Measurements from ENCODE around the gene DCC. TPM values are rescaled to one million over a fixed set of nuclear protein-coding genes. Genes with fewer than 3 reads are reported as not detected.

The DCC gene
- total RNA-seq, 1 experiment from 2014 or later = 0.72 TPM

DNA sequence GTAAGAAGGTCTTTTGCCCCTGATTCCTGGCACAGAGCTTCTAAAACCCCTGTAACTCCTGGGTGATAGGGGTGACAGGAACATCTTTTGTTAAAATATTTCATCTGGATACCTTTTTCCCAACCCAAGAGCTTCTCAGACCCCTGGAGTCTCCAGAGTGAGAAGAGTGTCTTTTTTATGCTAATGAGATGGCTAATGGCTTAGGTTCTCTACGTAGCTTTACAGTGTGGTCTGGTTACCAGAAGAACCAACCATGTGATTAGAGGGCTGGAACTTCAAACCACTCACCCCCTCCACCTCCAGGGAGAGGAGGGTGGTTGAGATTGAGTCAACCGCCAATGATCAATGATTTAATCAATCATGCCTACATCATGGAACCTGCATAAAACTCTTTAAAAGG is 16.2 kb upstream of the DCC start (continued):
- TF ChIP-seq, protein P1, sequence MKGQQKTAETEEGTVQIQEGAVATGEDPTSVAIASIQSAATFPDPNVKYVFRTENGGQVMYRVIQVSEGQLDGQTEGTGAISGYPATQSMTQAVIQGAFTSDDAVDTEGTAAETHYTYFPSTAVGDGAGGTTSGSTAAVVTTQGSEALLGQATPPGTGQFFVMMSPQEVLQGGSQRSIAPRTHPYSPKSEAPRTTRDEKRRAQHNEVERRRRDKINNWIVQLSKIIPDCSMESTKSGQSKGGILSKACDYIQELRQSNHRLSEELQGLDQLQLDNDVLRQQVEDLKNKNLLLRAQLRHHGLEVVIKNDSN (CRISPR knock-in tag; IDR thresholded peaks at IDR 0.05) = no peak
- TF ChIP-seq, protein P2, sequence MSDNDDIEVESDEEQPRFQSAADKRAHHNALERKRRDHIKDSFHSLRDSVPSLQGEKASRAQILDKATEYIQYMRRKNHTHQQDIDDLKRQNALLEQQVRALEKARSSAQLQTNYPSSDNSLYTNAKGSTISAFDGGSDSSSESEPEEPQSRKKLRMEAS (CRISPR knock-in tag; IDR thresholded peaks at IDR 0.05) = no peak
- TF ChIP-seq, protein P3, sequence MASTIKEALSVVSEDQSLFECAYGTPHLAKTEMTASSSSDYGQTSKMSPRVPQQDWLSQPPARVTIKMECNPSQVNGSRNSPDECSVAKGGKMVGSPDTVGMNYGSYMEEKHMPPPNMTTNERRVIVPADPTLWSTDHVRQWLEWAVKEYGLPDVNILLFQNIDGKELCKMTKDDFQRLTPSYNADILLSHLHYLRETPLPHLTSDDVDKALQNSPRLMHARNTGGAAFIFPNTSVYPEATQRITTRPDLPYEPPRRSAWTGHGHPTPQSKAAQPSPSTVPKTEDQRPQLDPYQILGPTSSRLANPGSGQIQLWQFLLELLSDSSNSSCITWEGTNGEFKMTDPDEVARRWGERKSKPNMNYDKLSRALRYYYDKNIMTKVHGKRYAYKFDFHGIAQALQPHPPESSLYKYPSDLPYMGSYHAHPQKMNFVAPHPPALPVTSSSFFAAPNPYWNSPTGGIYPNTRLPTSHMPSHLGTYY (CRISPR knock-in tag; IDR thresholded peaks at IDR 0.05) = no peak
- TF ChIP-seq OVOL2 (CRISPR knock-in tag; IDR thresholded peaks at IDR 0.05; ENCODE audit: borderline replicate concordance) = no peak
- TF ChIP-seq, protein P4, sequence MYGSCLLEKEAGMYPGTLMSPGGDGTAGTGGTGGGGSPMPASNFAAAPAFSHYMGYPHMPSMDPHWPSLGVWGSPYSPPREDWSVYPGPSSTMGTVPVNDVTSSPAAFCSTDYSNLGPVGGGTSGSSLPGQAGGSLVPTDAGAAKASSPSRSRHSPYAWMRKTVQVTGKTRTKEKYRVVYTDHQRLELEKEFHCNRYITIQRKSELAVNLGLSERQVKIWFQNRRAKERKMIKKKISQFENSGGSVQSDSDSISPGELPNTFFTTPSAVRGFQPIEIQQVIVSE (CRISPR knock-in tag; IDR thresholded peaks at IDR 0.05; ENCODE audit: borderline replicate concordance) = no peak
- TF ChIP-seq RELA (CRISPR knock-in tag; IDR thresholded peaks at IDR 0.05; ENCODE audit: borderline replicate concordance) = no peak

DNA sequence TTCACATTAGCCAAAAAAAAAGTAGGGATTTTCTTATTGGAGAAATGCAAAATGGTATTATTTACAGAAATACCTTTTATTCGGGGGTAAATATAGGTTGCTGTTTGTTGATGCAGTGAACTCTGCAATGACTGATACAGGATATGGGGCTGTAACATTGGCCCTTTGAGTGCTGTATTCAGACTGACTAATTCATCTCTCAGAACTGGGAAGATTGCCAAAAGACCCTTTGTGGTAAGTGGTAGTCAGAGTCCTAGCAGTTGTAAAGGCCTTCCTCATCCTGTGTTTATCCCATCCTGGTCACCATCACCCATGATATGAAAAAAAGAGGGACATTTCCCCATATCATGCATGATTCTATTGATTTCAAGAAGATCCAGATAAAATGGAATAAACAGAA is 14.0 kb upstream of the DCC start:
- no peak overlapping the region for H3K4me3 Mint-ChIP-seq
- H3K36me3 Mint-ChIP-seq = no peaks in the 10 kb centered on the region
- CTCF ChIA-PET = no interaction called here
- H3K27me3 Mint-ChIP-seq (ENCODE audit: low read depth) = no peaks in the 10 kb centered on the region
- H3K4me1 Mint-ChIP-seq = peaks cover 14% of the 10 kb centered on the region
- no peak for DNase-seq (ENCODE audit: low spot score)
- POLR2A ChIA-PET = no interaction called here
- no peak for ATAC-seq
- TF ChIP-seq, protein P5, sequence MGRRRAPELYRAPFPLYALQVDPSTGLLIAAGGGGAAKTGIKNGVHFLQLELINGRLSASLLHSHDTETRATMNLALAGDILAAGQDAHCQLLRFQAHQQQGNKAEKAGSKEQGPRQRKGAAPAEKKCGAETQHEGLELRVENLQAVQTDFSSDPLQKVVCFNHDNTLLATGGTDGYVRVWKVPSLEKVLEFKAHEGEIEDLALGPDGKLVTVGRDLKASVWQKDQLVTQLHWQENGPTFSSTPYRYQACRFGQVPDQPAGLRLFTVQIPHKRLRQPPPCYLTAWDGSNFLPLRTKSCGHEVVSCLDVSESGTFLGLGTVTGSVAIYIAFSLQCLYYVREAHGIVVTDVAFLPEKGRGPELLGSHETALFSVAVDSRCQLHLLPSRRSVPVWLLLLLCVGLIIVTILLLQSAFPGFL (CRISPR knock-in tag; IDR thresholded peaks at IDR 0.05; ENCODE audit: borderline replicate concordance) = no peak
- TF ChIP-seq CREB1 (CRISPR knock-in tag; IDR thresholded peaks at IDR 0.05) (no peak), ELF4 (CRISPR knock-in tag; IDR thresholded peaks at IDR 0.05; ENCODE audit: low read depth) (no peak), ZNF416 (CRISPR knock-in tag; IDR thresholded peaks at IDR 0.05) (no peak), NR1H2 (CRISPR knock-in tag; IDR thresholded peaks at IDR 0.05) (no peak), NFE2L1 (CRISPR knock-in tag; IDR thresholded peaks at IDR 0.05) (no peak), ATF1 (CRISPR knock-in tag; IDR thresholded peaks at IDR 0.05) (no peak), ZNF396 (CRISPR knock-in tag; IDR thresholded peaks at IDR 0.05; ENCODE audit: borderline replicate concordance) (no peak), ZNF232 (CRISPR knock-in tag; IDR thresholded peaks at IDR 0.05) (no peak), FOXP1 (CRISPR knock-in tag; IDR thresholded peaks at IDR 0.05; ENCODE audit: borderline replicate concordance) (no peak)
- TF ChIP-seq, protein P6, sequence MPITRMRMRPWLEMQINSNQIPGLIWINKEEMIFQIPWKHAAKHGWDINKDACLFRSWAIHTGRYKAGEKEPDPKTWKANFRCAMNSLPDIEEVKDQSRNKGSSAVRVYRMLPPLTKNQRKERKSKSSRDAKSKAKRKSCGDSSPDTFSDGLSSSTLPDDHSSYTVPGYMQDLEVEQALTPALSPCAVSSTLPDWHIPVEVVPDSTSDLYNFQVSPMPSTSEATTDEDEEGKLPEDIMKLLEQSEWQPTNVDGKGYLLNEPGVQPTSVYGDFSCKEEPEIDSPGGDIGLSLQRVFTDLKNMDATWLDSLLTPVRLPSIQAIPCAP (CRISPR knock-in tag; IDR thresholded peaks at IDR 0.05) = no peak
- TF ChIP-seq, protein P7, sequence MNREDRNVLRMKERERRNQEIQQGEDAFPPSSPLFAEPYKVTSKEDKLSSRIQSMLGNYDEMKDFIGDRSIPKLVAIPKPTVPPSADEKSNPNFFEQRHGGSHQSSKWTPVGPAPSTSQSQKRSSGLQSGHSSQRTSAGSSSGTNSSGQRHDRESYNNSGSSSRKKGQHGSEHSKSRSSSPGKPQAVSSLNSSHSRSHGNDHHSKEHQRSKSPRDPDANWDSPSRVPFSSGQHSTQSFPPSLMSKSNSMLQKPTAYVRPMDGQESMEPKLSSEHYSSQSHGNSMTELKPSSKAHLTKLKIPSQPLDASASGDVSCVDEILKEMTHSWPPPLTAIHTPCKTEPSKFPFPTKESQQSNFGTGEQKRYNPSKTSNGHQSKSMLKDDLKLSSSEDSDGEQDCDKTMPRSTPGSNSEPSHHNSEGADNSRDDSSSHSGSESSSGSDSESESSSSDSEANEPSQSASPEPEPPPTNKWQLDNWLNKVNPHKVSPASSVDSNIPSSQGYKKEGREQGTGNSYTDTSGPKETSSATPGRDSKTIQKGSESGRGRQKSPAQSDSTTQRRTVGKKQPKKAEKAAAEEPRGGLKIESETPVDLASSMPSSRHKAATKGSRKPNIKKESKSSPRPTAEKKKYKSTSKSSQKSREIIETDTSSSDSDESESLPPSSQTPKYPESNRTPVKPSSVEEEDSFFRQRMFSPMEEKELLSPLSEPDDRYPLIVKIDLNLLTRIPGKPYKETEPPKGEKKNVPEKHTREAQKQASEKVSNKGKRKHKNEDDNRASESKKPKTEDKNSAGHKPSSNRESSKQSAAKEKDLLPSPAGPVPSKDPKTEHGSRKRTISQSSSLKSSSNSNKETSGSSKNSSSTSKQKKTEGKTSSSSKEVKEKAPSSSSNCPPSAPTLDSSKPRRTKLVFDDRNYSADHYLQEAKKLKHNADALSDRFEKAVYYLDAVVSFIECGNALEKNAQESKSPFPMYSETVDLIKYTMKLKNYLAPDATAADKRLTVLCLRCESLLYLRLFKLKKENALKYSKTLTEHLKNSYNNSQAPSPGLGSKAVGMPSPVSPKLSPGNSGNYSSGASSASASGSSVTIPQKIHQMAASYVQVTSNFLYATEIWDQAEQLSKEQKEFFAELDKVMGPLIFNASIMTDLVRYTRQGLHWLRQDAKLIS (CRISPR knock-in tag; IDR thresholded peaks at IDR 0.05; ENCODE audit: borderline replicate concordance) = no peak
- TF ChIP-seq, protein P8, sequence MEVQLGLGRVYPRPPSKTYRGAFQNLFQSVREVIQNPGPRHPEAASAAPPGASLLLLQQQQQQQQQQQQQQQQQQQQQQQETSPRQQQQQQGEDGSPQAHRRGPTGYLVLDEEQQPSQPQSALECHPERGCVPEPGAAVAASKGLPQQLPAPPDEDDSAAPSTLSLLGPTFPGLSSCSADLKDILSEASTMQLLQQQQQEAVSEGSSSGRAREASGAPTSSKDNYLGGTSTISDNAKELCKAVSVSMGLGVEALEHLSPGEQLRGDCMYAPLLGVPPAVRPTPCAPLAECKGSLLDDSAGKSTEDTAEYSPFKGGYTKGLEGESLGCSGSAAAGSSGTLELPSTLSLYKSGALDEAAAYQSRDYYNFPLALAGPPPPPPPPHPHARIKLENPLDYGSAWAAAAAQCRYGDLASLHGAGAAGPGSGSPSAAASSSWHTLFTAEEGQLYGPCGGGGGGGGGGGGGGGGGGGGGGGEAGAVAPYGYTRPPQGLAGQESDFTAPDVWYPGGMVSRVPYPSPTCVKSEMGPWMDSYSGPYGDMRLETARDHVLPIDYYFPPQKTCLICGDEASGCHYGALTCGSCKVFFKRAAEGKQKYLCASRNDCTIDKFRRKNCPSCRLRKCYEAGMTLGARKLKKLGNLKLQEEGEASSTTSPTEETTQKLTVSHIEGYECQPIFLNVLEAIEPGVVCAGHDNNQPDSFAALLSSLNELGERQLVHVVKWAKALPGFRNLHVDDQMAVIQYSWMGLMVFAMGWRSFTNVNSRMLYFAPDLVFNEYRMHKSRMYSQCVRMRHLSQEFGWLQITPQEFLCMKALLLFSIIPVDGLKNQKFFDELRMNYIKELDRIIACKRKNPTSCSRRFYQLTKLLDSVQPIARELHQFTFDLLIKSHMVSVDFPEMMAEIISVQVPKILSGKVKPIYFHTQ (CRISPR knock-in tag; IDR thresholded peaks at IDR 0.05) = no peak
- H3K9me3 Mint-ChIP-seq = no peaks in the 10 kb centered on the region
- no peak overlapping the region for H3K27ac Mint-ChIP-seq
